Measurements from ENCODE around the gene MYCN. TPM values are rescaled to one million over a fixed set of nuclear protein-coding genes. Genes with fewer than 3 reads are reported as not detected.

MYCN gene
- total RNA-seq, 6 donors from 2014 or later: 0.20 to 0.67 (median 0.52) TPM; not detected in 3

DNA sequence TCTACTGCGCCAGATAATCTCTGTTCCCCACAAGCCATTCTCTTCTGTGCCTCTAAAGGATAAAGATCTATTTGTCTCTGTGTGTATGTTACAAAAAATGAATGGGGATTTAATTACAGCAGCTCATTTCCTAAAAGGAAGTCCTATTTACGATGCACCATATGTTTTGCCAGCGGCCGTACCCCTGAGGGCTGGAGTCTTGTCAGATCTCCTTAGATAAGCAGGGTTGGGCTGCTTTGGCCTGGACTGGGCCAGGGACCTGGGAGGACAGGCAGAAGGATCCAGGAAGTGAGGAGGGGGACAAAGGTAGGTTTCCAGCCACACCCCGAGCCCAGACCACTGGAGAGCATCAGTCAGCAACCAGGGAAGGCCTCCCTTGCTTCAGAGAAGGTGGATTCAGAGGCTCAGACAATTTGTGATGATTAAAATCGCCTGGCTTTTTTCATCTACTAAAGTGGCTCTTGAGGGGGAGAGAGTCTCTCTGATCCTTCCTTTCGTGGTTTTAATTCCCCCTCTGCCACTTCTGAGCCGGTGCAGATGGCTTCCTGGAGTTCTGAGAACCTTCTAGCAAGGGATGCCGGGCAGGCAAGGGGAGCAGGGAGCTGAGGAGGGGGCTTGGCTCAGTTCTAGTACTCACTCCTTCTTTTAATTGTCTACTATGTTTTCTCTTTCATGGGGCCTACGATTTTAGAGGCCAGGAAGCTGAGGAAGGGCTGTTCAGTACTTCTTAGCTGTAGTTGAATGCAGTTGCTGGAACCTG is 42.1 kb downstream of the MYCN start:
- WGBS, 2 donors: 34 to 35% methylated on average over 9 to 10 of the region's 10 CpGs
- ATAC-seq (ENCODE audit: low FRiP score in 2 of 2): no peak
- H3K4me3 ChIP-seq: no peak overlapping the region
- no peaks in the 10 kb centered on the region for H3K9me3 ChIP-seq
- TF ChIP-seq POLR2A (IDR thresholded peaks at IDR 0.05): no peak
- no peak for TF ChIP-seq EP300 (IDR thresholded peaks at IDR 0.05)
- no peak for TF ChIP-seq POLR2AphosphoS5 (IDR thresholded peaks at IDR 0.05)
- TF ChIP-seq, protein P1, sequence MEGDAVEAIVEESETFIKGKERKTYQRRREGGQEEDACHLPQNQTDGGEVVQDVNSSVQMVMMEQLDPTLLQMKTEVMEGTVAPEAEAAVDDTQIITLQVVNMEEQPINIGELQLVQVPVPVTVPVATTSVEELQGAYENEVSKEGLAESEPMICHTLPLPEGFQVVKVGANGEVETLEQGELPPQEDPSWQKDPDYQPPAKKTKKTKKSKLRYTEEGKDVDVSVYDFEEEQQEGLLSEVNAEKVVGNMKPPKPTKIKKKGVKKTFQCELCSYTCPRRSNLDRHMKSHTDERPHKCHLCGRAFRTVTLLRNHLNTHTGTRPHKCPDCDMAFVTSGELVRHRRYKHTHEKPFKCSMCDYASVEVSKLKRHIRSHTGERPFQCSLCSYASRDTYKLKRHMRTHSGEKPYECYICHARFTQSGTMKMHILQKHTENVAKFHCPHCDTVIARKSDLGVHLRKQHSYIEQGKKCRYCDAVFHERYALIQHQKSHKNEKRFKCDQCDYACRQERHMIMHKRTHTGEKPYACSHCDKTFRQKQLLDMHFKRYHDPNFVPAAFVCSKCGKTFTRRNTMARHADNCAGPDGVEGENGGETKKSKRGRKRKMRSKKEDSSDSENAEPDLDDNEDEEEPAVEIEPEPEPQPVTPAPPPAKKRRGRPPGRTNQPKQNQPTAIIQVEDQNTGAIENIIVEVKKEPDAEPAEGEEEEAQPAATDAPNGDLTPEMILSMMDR (IDR thresholded peaks at IDR 0.05): no peak
- H3K27me3 ChIP-seq: no peaks in the 10 kb centered on the region
- no peak for DNase-seq
- H3K4me1 ChIP-seq: peaks cover 0 to 11% (median 2%) of the 10 kb centered on the region in 4 donors
- H3K27ac ChIP-seq: no peak overlapping the region
- H3K36me3 ChIP-seq: no peaks in the 10 kb centered on the region

DNA sequence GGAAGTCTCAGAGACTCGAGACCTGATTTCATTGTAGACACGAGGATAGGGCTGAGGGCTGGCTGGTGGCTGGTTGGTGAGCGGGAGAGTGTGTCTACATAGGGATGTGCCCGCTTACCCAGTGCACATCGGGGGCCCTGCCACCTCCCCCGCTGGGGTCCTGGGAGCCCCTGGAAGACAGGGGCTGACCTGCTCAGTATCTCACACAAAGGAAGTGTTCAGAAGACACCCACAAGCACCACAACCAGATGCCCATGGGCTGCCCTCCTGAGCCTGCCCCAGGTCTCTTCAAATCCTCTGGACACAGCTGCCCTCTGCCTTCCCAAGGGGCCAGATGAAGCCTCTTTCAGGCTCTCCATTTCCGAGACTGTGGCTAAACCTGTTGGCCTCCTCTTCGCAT is 43.1 kb downstream of the MYCN start:
- 84 to 94% methylated on average over 3 to 8 of the region's 8 CpGs for WGBS, 2 donors
- no peak for TF ChIP-seq POLR2A (IDR thresholded peaks at IDR 0.05)
- TF ChIP-seq, protein P1 (IDR thresholded peaks at IDR 0.05): no peak
- TF ChIP-seq POLR2AphosphoS5 (IDR thresholded peaks at IDR 0.05): no peak
- TF ChIP-seq EP300 (IDR thresholded peaks at IDR 0.05): no peak
- H3K4me1 ChIP-seq: peaks cover 0 to 11% (median 3%) of the 10 kb centered on the region in 4 donors
- no peaks in the 10 kb centered on the region for H3K9me3 ChIP-seq
- ATAC-seq (ENCODE audit: low FRiP score in 2 of 2) (no peak), DNase-seq (peak in 1 of 2 donors; percentile 53)
- no peaks in the 10 kb centered on the region for H3K27me3 ChIP-seq
- H3K36me3 ChIP-seq: no peaks in the 10 kb centered on the region
- H3K27ac ChIP-seq: no peak overlapping the region
- H3K4me3 ChIP-seq: no peak overlapping the region

DNA sequence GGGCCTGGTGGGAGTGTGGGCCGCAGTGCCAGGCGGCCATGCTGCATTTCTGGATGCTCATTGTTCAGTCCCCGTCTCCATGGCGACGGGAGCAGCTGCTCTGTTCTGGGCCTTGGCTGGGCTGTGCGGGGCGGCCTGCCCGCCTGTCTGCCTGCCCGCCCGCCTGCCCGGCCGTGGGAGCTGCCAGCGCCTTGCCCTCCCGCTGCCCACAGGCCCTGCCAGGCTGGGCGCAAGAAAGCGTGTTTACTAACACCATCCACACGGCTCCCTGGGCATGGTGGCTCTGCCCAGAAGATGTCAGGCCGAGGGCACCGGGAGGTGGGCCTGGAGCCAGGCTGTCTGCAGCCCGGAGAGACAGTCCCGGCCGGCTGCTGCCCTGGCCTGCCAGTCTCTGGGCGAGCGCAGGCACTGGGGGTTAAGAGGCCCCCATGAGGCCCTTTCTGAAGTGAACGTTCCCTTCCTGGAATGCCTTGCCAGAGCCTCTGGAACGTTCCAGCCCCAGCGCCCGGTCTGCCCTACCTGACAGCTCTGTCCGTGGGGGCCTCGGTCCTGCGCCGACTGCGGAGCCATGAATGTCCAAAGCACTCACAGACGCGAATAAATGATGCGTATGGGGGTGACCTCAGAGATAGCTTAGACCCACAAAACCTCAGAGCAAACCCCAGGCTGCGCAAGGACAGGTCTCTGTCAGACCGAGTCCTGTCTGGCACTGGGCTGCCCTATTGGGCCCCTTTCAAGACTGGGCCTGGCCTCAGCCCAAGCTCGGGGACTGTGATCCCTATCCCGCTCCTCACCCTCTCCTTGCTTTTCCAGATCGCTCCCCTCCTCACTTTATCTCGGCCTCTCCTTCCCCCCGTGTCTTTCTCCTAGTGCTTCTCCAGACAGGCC is 44.3 kb downstream of the MYCN start:
- Histone ChIP-seq H3K27me3 (no peaks in the 10 kb centered on the region), H3K27ac (no peak overlapping the region), H3K36me3 (no peaks in the 10 kb centered on the region), H3K4me3 (no peak overlapping the region), H3K4me1 (peaks cover 0 to 11% (median 3%) of the 10 kb centered on the region in 4 donors), H3K9me3 (no peaks in the 10 kb centered on the region)
- 85 to 90% methylated on average over 14 to 41 of the region's 43 CpGs for WGBS, 2 donors
- no peak for TF ChIP-seq POLR2AphosphoS5 (IDR thresholded peaks at IDR 0.05)
- TF ChIP-seq EP300 (IDR thresholded peaks at IDR 0.05): no peak
- ATAC-seq (ENCODE audit: low FRiP score in 2 of 2): peak in 1 of 2 donors; percentile 8
- DNase-seq: peak in 1 of 2 donors; percentile 74

DNA sequence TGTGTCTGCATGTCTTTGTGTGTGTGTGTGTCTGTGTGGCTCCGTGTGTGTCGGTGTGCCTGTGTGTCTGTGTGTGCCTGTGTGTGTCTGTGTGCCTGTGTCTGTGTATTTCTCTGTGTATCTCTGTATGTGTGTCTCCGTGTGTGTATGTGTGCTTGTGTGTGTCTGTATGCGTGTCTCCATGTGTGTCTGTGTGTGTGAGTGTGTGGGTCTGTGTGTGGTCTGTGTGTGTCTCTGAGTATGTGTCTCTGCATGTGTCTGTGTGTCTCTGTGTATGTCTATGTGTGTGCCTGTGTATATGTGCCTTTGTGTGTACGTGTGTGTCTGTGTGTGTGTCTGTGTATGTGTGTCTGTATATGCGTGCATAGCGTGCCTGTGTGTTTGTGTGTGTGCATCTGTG is 45.2 kb downstream of the MYCN start:
- no peaks in the 10 kb centered on the region for H3K9me3 ChIP-seq
- 95 to 100% methylated on average over 3 to 7 of the region's 7 CpGs for WGBS, 2 donors
- H3K4me3 ChIP-seq: no peak overlapping the region
- no peak for ATAC-seq (ENCODE audit: low FRiP score in 2 of 2)
- H3K4me1 ChIP-seq: peaks cover 0 to 11% (median 3%) of the 10 kb centered on the region in 4 donors
- H3K36me3 ChIP-seq: no peaks in the 10 kb centered on the region
- no peak for TF ChIP-seq POLR2AphosphoS5 (IDR thresholded peaks at IDR 0.05)
- TF ChIP-seq POLR2A (IDR thresholded peaks at IDR 0.05): no peak
- TF ChIP-seq, protein P1 (IDR thresholded peaks at IDR 0.05): no peak
- no peak for TF ChIP-seq EP300 (IDR thresholded peaks at IDR 0.05)
- H3K27ac ChIP-seq: no peak overlapping the region
- no peaks in the 10 kb centered on the region for H3K27me3 ChIP-seq
- DNase-seq: no peak

DNA sequence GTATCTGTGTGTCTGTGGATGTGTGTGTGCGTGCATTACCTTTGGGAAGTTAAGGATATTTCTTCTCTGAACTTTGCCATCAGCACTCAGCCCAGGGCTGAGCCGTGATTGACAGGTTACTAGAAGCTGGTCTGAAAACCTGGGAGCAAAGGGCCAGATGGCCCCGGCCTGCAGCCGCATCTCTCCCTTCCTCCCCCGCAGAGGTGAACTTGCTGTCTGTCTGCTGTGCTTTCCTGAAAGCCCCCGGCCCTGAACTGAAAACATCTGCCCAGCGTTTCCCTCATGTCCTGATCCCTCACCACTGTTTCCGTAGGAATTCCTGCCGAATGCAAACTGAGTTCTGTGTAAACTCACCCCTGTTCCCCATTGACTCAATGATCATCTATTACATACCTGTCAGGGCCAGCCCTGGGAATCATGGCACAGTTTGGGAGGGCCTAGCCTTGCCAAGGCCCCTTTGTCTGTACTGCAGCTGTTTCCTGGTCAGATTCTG is 45.8 kb downstream of the MYCN start:
- 75 to 83% methylated on average over 9 of the region's 9 CpGs for WGBS, 2 donors
- no peaks in the 10 kb centered on the region for H3K36me3 ChIP-seq
- no peaks in the 10 kb centered on the region for H3K9me3 ChIP-seq
- DNase-seq (peak in 1 of 2 donors; percentile 15), ATAC-seq (ENCODE audit: low FRiP score in 2 of 2) (peak in 1 of 2 donors; percentile 21)
- no peaks in the 10 kb centered on the region for H3K27me3 ChIP-seq
- H3K27ac ChIP-seq: no peak overlapping the region
- TF ChIP-seq POLR2AphosphoS5 (IDR thresholded peaks at IDR 0.05) (no peak), EP300 (IDR thresholded peaks at IDR 0.05) (no peak), POLR2A (IDR thresholded peaks at IDR 0.05) (no peak)
- TF ChIP-seq, protein P1 (IDR thresholded peaks at IDR 0.05): no peak
- H3K4me3 ChIP-seq: no peak overlapping the region
- peaks cover 0 to 11% (median 3%) of the 10 kb centered on the region in 4 donors for H3K4me1 ChIP-seq
